HEK293 (cell line): ENCODE measurements around the gene CENPX.

Source experiments
- CTCF ChIA-PET: fragments of 350-600 bp; formaldehyde crosslinking; extraction: SDS; loops from one replicate; lab custom pipeline; 2021; ENCODE audit warnings: antibody characterized with exemption; lab: Yijun Ruan, JAX
- POLR2A ChIA-PET: fragments of 300-600 bp; formaldehyde crosslinking; extraction: SDS; loops from one replicate; lab custom pipeline; 2020; ENCODE audit warnings: antibody characterized with exemption, inconsistent platforms; lab: Yijun Ruan, JAX
- H3K27ac ChIP-seq: fragments of 200-500 bp; sonication (Bioruptor generic); 2 replicates; pipeline ENCODE4 v1.5.1; 2014; ENCODE audit warnings: low read depth, low read length, control low read depth, inconsistent platforms; ENCODE audit errors: extremely low read depth
- H3K36me3 ChIP-seq, 2 experiments: fragments of 200-500 bp in 1 of 2; sonication (Bioruptor generic) in 1 of 2; 1 replicate in 1 of 2; 2 replicates in 1 of 2; pipeline ENCODE4 v1.5.1; 2014 to 2017; ENCODE audit warnings: inconsistent platforms in 2 of 2, low read length in 2 of 2; ENCODE audit not compliant: control insufficient read depth in 2 of 2, insufficient read depth in 1 of 2
- H3K4me1 ChIP-seq: fragments of 200-500 bp; sonication (Bioruptor generic); 2 replicates; pipeline ENCODE4 v1.5.1; 2014; ENCODE audit warnings: mild to moderate bottlenecking, low read length, inconsistent platforms; ENCODE audit not compliant: control insufficient read depth, insufficient read depth
- H3K4me3 ChIP-seq: 2 replicates; pipeline ENCODE4 v1.5.1; 2011; ENCODE audit warnings: low read depth, mild to moderate bottlenecking, control low read depth, low read length, moderate library complexity
- H3K9me3 ChIP-seq: fragments of 200-500 bp; sonication (Bioruptor generic); 2 replicates; pipeline ENCODE4 v1.5.1; 2014; ENCODE audit warnings: low read depth, low read length, inconsistent platforms; ENCODE audit not compliant: control insufficient read depth, insufficient read depth
- BCL11B ChIP-seq: fragments of 450-650 bp; formaldehyde crosslinking; IDR thresholded peaks from 2 replicates; pipeline ENCODE4 v1.5.1; 2016; ENCODE audit warnings: low read depth, missing biosample characterization, missing genetic modification characterization
- EGR2 ChIP-seq: fragments of 450-650 bp; formaldehyde crosslinking; IDR thresholded peaks from 2 replicates; pipeline ENCODE4 v1.5.1; 2016; ENCODE audit warnings: low read depth, missing biosample characterization, missing genetic modification characterization
- SALL2 ChIP-seq: fragments of 450-650 bp; formaldehyde crosslinking; IDR thresholded peaks from 2 replicates; pipeline ENCODE4 v1.5.0; 2017; ENCODE audit warnings: missing biosample characterization, mild to moderate bottlenecking, missing genetic modification characterization, borderline replicate concordance
- SCRT1 ChIP-seq: fragments of 450-650 bp; formaldehyde crosslinking; IDR thresholded peaks from 2 replicates; pipeline ENCODE4 v1.5.1; 2016; ENCODE audit warnings: missing biosample characterization, missing genetic modification characterization, borderline replicate concordance
- SCRT2 ChIP-seq: fragments of 450-650 bp; formaldehyde crosslinking; IDR thresholded peaks from 2 replicates; pipeline ENCODE4 v1.5.1; 2016; ENCODE audit warnings: missing biosample characterization, missing genetic modification characterization
- SETDB1 ChIP-seq: IDR thresholded peaks from one replicate; pipeline ENCODE4 v1.6.1; 2017; ENCODE audit warnings: mild to moderate bottlenecking, low read length, moderate library complexity, mixed read lengths; ENCODE audit not compliant: insufficient read length
- ZNF157 ChIP-seq: fragments of 450-650 bp; formaldehyde crosslinking; IDR thresholded peaks from 2 replicates; pipeline ENCODE4 v1.5.1; 2016; ENCODE audit warnings: missing biosample characterization, missing genetic modification characterization
- ZNF174 ChIP-seq: fragments of 450-650 bp; formaldehyde crosslinking; IDR thresholded peaks from 2 replicates; pipeline ENCODE4 v1.5.0; 2017; ENCODE audit warnings: missing biosample characterization, mild to moderate bottlenecking, missing genetic modification characterization
- ZNF311 ChIP-seq: fragments of 450-650 bp; formaldehyde crosslinking; IDR thresholded peaks from 2 replicates; pipeline ENCODE4 v1.5.1; 2017; ENCODE audit warnings: missing biosample characterization, missing genetic modification characterization, borderline replicate concordance
- ZNF621 ChIP-seq: fragments of 450-650 bp; formaldehyde crosslinking; IDR thresholded peaks from 2 replicates; pipeline ENCODE4 v1.5.1; 2017; ENCODE audit warnings: missing biosample characterization, missing genetic modification characterization
- ZNF660 ChIP-seq: fragments of 450-650 bp; IDR thresholded peaks from 2 replicates; pipeline ENCODE4 v1.5.1; 2018; ENCODE audit warnings: missing biosample characterization, mild to moderate bottlenecking, missing genetic modification characterization
- ZNF747 ChIP-seq: fragments of 450-650 bp; formaldehyde crosslinking; IDR thresholded peaks from 2 replicates; pipeline ENCODE4 v1.5.1; 2016; ENCODE audit warnings: missing biosample characterization, missing genetic modification characterization
- TF ChIP-seq, protein P1 (sequence below): fragments of 450-650 bp; formaldehyde crosslinking; IDR thresholded peaks from 2 replicates; pipeline ENCODE4 v1.5.1; 2016; ENCODE audit warnings: missing biosample characterization, missing genetic modification characterization
- TF ChIP-seq, protein P2 (sequence below): sonication (generic); formaldehyde crosslinking; IDR thresholded peaks from 2 replicates; pipeline ENCODE4 v1.8.1; 2022; ENCODE audit warnings: mild to moderate bottlenecking, moderate library complexity, missing genetic modification reagents
- TF ChIP-seq, protein P3 (sequence below): fragments of 450-650 bp; formaldehyde crosslinking; IDR thresholded peaks from 2 replicates; pipeline ENCODE4 v1.5.1; 2017; ENCODE audit warnings: missing biosample characterization, missing genetic modification characterization
- TF ChIP-seq, protein P4 (sequence below): fragments of 450-650 bp; formaldehyde crosslinking; IDR thresholded peaks from 2 replicates; pipeline ENCODE4 v1.5.1; 2016; ENCODE audit warnings: missing biosample characterization, missing genetic modification characterization, borderline replicate concordance

Gene CENPX

DNA sequence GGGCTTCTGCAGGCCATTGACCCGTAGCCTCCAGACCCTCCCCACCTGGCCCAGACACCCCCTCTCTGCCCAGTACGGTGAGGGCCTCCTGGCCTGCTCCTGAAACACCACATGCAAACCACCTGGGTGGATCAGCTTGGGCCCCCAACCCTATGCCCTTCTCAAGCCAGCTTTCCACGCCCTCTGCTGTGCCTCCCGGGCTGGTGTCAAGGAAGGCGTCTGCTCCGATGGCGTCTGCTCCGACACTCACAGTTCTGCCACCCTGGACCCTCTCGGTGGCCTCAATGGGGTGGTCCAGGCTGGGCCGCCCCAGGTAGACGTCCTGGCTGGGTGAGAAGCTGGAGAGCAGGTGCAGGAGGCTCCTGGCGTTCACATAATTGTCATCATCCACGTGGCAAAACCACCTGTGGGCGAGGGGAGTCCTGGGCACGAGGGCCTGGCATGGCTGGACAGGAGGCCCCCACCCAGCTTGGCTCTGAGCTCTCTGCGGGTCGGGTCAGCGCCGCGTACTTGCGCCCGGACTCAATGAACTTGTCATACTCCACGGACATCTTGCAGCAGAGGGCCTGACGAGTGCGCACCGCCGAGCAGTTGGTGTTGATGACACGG is 27.6 kb upstream of the CENPX start:
- ChIA-PET POLR2A (interaction anchor here (0.6 to 14.2 kb wide), 6 partner anchors 9 to 177 kb away, joined by 4 to 96 read pairs (median 5); partner anchors contain the start of genes DCXR and RAC3), CTCF (interaction anchor here (0.5 to 1.3 kb wide), 5 partner anchors 12 to 141 kb away, joined by 3 to 6 read pairs (median 4); partner anchors contain the start of gene DCXR)
- Histone ChIP-seq H3K4me1 (peaks cover 7% of the 10 kb centered on the region), H3K4me3 (peak overlapping the region; percentile 83; the same call in 1 of the 2 replicates), H3K36me3 (peaks cover 0 to 71% of the 10 kb centered on the region in 2 experiments; a peak in 2 of 3 replicates), H3K9me3 (no peaks in the 10 kb centered on the region), H3K27ac (no peak overlapping the region; the same call in 1 of the 2 replicates)
- TF ChIP-seq, protein P1, sequence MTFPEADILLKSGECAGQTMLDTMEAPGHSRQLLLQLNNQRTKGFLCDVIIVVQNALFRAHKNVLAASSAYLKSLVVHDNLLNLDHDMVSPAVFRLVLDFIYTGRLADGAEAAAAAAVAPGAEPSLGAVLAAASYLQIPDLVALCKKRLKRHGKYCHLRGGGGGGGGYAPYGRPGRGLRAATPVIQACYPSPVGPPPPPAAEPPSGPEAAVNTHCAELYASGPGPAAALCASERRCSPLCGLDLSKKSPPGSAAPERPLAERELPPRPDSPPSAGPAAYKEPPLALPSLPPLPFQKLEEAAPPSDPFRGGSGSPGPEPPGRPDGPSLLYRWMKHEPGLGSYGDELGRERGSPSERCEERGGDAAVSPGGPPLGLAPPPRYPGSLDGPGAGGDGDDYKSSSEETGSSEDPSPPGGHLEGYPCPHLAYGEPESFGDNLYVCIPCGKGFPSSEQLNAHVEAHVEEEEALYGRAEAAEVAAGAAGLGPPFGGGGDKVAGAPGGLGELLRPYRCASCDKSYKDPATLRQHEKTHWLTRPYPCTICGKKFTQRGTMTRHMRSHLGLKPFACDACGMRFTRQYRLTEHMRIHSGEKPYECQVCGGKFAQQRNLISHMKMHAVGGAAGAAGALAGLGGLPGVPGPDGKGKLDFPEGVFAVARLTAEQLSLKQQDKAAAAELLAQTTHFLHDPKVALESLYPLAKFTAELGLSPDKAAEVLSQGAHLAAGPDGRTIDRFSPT (tag by site-specific recombination): peak; percentile 34; the same call in 1 of the 2 replicates
- TF ChIP-seq, protein P2, sequence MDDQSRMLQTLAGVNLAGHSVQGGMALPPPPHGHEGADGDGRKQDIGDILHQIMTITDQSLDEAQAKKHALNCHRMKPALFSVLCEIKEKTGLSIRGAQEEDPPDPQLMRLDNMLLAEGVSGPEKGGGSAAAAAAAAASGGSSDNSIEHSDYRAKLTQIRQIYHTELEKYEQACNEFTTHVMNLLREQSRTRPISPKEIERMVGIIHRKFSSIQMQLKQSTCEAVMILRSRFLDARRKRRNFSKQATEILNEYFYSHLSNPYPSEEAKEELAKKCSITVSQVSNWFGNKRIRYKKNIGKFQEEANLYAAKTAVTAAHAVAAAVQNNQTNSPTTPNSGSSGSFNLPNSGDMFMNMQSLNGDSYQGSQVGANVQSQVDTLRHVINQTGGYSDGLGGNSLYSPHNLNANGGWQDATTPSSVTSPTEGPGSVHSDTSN (CRISPR knock-in tag): 0 out of 2 replicates have a peak, but pooled peaks have one; percentile 34
- TF ChIP-seq SCRT2 (tag by site-specific recombination): peak; percentile 72
- no peak for TF ChIP-seq ZNF747 (tag by site-specific recombination)
- no peak for TF ChIP-seq EGR2 (tag by site-specific recombination)
- peak; percentile 32; the same call in 1 of the 2 replicates for TF ChIP-seq SCRT1 (tag by site-specific recombination)
- TF ChIP-seq ZNF174: no peak
- TF ChIP-seq, protein P3, sequence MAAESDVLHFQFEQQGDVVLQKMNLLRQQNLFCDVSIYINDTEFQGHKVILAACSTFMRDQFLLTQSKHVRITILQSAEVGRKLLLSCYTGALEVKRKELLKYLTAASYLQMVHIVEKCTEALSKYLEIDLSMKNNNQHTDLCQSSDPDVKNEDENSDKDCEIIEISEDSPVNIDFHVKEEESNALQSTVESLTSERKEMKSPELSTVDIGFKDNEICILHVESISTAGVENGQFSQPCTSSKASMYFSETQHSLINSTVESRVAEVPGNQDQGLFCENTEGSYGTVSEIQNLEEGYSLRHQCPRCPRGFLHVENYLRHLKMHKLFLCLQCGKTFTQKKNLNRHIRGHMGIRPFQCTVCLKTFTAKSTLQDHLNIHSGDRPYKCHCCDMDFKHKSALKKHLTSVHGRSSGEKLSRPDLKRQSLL (tag by site-specific recombination): no peak
- TF ChIP-seq, protein P4, sequence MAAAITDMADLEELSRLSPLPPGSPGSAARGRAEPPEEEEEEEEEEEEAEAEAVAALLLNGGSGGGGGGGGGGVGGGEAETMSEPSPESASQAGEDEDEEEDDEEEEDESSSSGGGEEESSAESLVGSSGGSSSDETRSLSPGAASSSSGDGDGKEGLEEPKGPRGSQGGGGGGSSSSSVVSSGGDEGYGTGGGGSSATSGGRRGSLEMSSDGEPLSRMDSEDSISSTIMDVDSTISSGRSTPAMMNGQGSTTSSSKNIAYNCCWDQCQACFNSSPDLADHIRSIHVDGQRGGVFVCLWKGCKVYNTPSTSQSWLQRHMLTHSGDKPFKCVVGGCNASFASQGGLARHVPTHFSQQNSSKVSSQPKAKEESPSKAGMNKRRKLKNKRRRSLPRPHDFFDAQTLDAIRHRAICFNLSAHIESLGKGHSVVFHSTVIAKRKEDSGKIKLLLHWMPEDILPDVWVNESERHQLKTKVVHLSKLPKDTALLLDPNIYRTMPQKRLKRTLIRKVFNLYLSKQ (tag by site-specific recombination): no peak
- TF ChIP-seq ZNF157 (tag by site-specific recombination): no peak

DNA sequence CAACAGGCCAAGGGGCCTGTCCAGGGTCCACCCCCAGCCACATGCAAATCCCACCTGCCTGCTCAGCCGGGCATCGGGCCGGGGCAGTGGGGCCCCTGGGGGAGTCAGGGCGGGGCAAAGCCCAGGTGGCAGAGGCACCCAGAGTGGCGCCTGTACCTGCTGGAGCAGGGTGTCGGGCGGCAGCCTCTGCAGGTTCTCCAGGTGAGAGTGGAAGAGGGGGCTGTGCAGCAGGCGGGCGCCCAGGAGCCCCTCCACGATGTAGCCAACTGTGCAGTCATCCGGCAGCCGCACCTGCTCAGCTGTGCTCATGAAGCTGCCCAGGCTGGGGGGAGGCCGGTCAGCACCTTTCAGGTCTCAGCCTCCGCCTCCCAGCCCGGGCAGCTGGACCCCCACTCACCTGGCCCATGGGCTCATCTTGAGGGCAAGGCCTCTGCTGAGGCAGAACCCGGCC is 26.9 kb upstream of the CENPX start:
- ChIA-PET CTCF (interaction anchor here (0.5 to 1.1 kb wide), 6 partner anchors 12 to 140 kb away, joined by 3 to 4 read pairs (median 3); partner anchors contain the start of gene DCXR), POLR2A (interaction anchor here (0.6 to 14.2 kb wide), 5 partner anchors 10 to 177 kb away, joined by 4 to 96 read pairs (median 4); partner anchors contain the start of gene DCXR)
- H3K9me3 ChIP-seq: no peaks in the 10 kb centered on the region
- no peak overlapping the region for H3K27ac ChIP-seq
- H3K4me1 ChIP-seq: peaks cover 7% of the 10 kb centered on the region
- TF ChIP-seq BCL11B (tag by site-specific recombination) (no peak), ZNF311 (tag by site-specific recombination) (no peak), SETDB1 (no peak), ZNF621 (tag by site-specific recombination) (no peak), ZNF660 (tag by site-specific recombination) (no peak), SALL2 (tag by site-specific recombination) (no peak)
- peaks cover 0 to 64% of the 10 kb centered on the region in 2 experiments; a peak in 1 of 3 replicates for H3K36me3 ChIP-seq
- no peak overlapping the region for H3K4me3 ChIP-seq
